ENCODE data around the gene FBXW4.
A peak's percentile ranks its signal among the peaks of the same experiment; 100 is the strongest.

- TF ChIP-seq CTCF (IDR thresholded peaks at IDR 0.05), result peak in 1 of 7 experiments; percentile 53
- no peak for TF ChIP-seq POLR2A (IDR thresholded peaks at IDR 0.05)
- no peak for TF ChIP-seq EP300 (IDR thresholded peaks at IDR 0.05)
- TF ChIP-seq POLR2AphosphoS5 (IDR thresholded peaks at IDR 0.05), result no peak
Measured at GRCh38 chr10:101570428-101571270, 124.3 kb downstream of the FBXW4 start.

Data from stomach (tissue), 4 donors.